PC-9 (cell line): Measurements from ENCODE around the gene VSX2. TPM values are rescaled to one million over a fixed set of nuclear protein-coding genes. Genes with fewer than 3 reads are reported as not detected.

Experiments
- BruUV-seq: library from RNA; stranded (reverse); fragments of 400-500 nt; replicated peaks from 2 replicates; lab custom pipeline; 2021; lab: Mats Ljungman, UMichigan
- CTCF ChIA-PET: fragments of 300-600 bp; sonication (Branson Sonifier 250); formaldehyde crosslinking; loops from one replicate; lab custom pipeline; 2022; ENCODE audit warnings: antibody characterized with exemption; lab: Charles Lee
- POLR2A ChIA-PET: fragments of 300-600 bp; sonication (Branson Sonifier 250); formaldehyde crosslinking; loops from one replicate; lab custom pipeline; 2022; ENCODE audit warnings: antibody characterized with exemption; ENCODE audit not compliant: unreplicated experiment; lab: Charles Lee
- DNase-seq, 2 experiments: peaks; one replicate each; pipeline versions ENCODE4 v3.0.0 to v3.0.0-alpha.2; 2015 to 2022; ENCODE audit warnings: mixed read lengths in 1 of 2
- H2AFZ ChIP-seq: fragments of 200-600 bp; sonication (generic); 2 replicates; pipeline ENCODE4 v1.8.1; 2017; ENCODE audit warnings: antibody characterized with exemption
- H3F3A ChIP-seq: fragments of 200-600 bp; sonication (generic); 2 replicates; pipeline ENCODE4 v1.8.1; 2017; ENCODE audit warnings: antibody characterized with exemption, mild to moderate bottlenecking, low read depth; ENCODE audit not compliant: insufficient read depth
- H3K27ac ChIP-seq: fragments of 200-600 bp; sonication (generic); 2 replicates; pipeline ENCODE4 v1.6.1; 2016; ENCODE audit warnings: mixed run types
- H3K27me3 ChIP-seq: fragments of 200-600 bp; sonication (generic); 2 replicates; pipeline ENCODE4 v1.6.1; 2016; ENCODE audit warnings: low read depth, mixed run types; ENCODE audit not compliant: insufficient read depth
- H3K36me3 ChIP-seq: fragments of 200-600 bp; sonication (generic); 2 replicates; pipeline ENCODE4 v1.6.1; 2016; ENCODE audit warnings: low read depth, mixed run types
- H3K4me1 ChIP-seq: fragments of 200-600 bp; sonication (generic); replicated peaks from 2 replicates; pipeline ENCODE4 v1.6.1; 2016; ENCODE audit warnings: mixed run types; ENCODE audit not compliant: insufficient read depth
- H3K4me2 ChIP-seq: fragments of 200-600 bp; sonication (generic); 2 replicates; pipeline ENCODE4 v1.6.1; 2017; ENCODE audit warnings: mixed run types
- H3K4me3 ChIP-seq: fragments of 200-600 bp; sonication (generic); 2 replicates; pipeline ENCODE4 v1.6.1; 2016; ENCODE audit warnings: mixed run types
- H3K79me2 ChIP-seq: fragments of 200-600 bp; sonication (generic); 2 replicates; pipeline ENCODE4 v1.6.1; 2017; ENCODE audit warnings: low read depth, mixed run types
- H3K9me2 ChIP-seq: fragments of 200-600 bp; sonication (generic); 2 replicates; pipeline ENCODE4 v1.8.1; 2017; ENCODE audit warnings: mild to moderate bottlenecking; ENCODE audit not compliant: insufficient read depth
- H3K9me3 ChIP-seq: fragments of 200-600 bp; sonication (generic); 2 replicates; pipeline ENCODE4 v1.8.1; 2016; ENCODE audit warnings: low read depth; ENCODE audit not compliant: insufficient read depth
- H4K20me1 ChIP-seq: fragments of 200-600 bp; sonication (generic); 2 replicates; pipeline ENCODE4 v1.8.1; 2017; ENCODE audit not compliant: insufficient read depth
- EZH2 ChIP-seq: fragments of 200-600 bp; sonication (generic); IDR thresholded peaks from 2 replicates; pipeline ENCODE4 v1.8.0; 2017; ENCODE audit warnings: antibody characterized with exemption, low read depth
- intact Hi-C: fragments of 100-400 bp; cut with micrococcal nuclease; formaldehyde crosslinking; loops from one replicate; pipeline ENCODE4 v1.10.0; 2022; ENCODE audit not compliant: unreplicated experiment
- total RNA-seq: library from RNA; stranded (reverse); gene quantifications from 2 replicates; pipeline ENCODE4 v1.2.3, GENCODE V29; 2021
- TF ChIP-seq, protein P1 (sequence below): fragments of 200-600 bp; sonication (generic); conservative IDR thresholded peaks from 2 replicates; pipeline ENCODE4 v1.6.1; 2017; ENCODE audit warnings: mixed run types, antibody characterized with exemption, mild to moderate bottlenecking, moderate library complexity

VSX2 gene
- total RNA-seq, 1 experiment from 2014 or later: not detected

GRCh38 chr14:74242780-74243042 is 3.5 kb downstream of the VSX2 start:
- no TSS peak for BruUV-seq
- intact Hi-C loops: no loop called here
- H3K4me1 ChIP-seq: no peaks in the 10 kb centered on the region
- CTCF ChIA-PET: interaction anchor here (0.7 kb wide), 1 partner anchor 37 kb away, joined by 3 read pairs; no protein-coding TSS in a partner anchor
- H3K36me3 ChIP-seq: no peaks in the 10 kb centered on the region
- H3K9me2 ChIP-seq: no peaks in the 10 kb centered on the region
- H3K27ac ChIP-seq: no peak overlapping the region
- no peak for DNase-seq
- H3K4me3 ChIP-seq: no peak overlapping the region
- no peaks in the 10 kb centered on the region for H4K20me1 ChIP-seq
- no peaks in the 10 kb centered on the region for H3F3A ChIP-seq
- H3K4me2 ChIP-seq: no peak overlapping the region
- TF ChIP-seq EZH2: no peak
- TF ChIP-seq, protein P1, sequence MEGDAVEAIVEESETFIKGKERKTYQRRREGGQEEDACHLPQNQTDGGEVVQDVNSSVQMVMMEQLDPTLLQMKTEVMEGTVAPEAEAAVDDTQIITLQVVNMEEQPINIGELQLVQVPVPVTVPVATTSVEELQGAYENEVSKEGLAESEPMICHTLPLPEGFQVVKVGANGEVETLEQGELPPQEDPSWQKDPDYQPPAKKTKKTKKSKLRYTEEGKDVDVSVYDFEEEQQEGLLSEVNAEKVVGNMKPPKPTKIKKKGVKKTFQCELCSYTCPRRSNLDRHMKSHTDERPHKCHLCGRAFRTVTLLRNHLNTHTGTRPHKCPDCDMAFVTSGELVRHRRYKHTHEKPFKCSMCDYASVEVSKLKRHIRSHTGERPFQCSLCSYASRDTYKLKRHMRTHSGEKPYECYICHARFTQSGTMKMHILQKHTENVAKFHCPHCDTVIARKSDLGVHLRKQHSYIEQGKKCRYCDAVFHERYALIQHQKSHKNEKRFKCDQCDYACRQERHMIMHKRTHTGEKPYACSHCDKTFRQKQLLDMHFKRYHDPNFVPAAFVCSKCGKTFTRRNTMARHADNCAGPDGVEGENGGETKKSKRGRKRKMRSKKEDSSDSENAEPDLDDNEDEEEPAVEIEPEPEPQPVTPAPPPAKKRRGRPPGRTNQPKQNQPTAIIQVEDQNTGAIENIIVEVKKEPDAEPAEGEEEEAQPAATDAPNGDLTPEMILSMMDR: no peak
- H2AFZ ChIP-seq: no peak overlapping the region
- peaks cover 72% of the 10 kb centered on the region for H3K27me3 ChIP-seq
- no peaks in the 10 kb centered on the region for H3K9me3 ChIP-seq
- POLR2A ChIA-PET: no interaction called here
- no peaks in the 10 kb centered on the region for H3K79me2 ChIP-seq

DNA sequence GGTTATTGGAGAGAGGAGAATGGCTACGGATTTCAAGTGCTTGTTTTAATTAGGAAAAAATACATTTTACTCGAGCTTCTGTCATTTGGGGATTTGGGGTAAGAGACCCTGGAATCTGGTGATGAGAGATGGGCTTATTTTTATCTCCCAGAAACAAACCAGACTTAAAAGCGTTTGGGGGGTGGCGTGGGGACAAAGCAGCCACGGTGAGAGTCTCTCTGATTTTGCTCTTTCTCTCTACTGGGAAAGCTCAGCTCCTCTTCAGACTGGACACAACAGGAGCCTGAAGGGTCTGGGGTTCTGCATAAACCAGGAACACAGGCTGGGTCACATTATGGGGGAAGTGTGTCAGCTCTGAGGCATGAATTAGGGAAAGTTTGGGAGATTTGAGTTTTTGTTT is 3.8 kb downstream of the VSX2 start:
- Histone ChIP-seq H3K9me2 (no peaks in the 10 kb centered on the region), H2AFZ (no peak overlapping the region), H3K79me2 (no peaks in the 10 kb centered on the region), H3K4me2 (no peak overlapping the region), H4K20me1 (no peaks in the 10 kb centered on the region), H3K27ac (no peak overlapping the region), H3K4me3 (no peak overlapping the region), H3K27me3 (peaks cover 68% of the 10 kb centered on the region), H3K4me1 (no peaks in the 10 kb centered on the region), H3K36me3 (no peaks in the 10 kb centered on the region), H3F3A (no peaks in the 10 kb centered on the region), H3K9me3 (no peaks in the 10 kb centered on the region)
- intact Hi-C loops: no loop called here
- BruUV-seq: no TSS peak
- POLR2A ChIA-PET: no interaction called here
- TF ChIP-seq, protein P1: no peak
- TF ChIP-seq EZH2: no peak
- CTCF ChIA-PET: no interaction called here
- no peak for DNase-seq

GRCh38 chr14:74244115-74244514 is 4.9 kb downstream of the VSX2 start:
- no peaks in the 10 kb centered on the region for H4K20me1 ChIP-seq
- H3K27ac ChIP-seq: no peak overlapping the region
- H3K4me3 ChIP-seq: no peak overlapping the region
- no peaks in the 10 kb centered on the region for H3K36me3 ChIP-seq
- H2AFZ ChIP-seq: no peak overlapping the region
- POLR2A ChIA-PET: no interaction called here
- H3K4me2 ChIP-seq: no peak overlapping the region
- no peaks in the 10 kb centered on the region for H3K79me2 ChIP-seq
- no TSS peak for BruUV-seq
- H3F3A ChIP-seq: no peaks in the 10 kb centered on the region
- CTCF ChIA-PET: no interaction called here
- TF ChIP-seq EZH2: no peak
- TF ChIP-seq, protein P1: no peak; the same call in 1 of the 2 replicates
- H3K4me1 ChIP-seq: no peaks in the 10 kb centered on the region
- intact Hi-C loops: no loop called here
- peaks cover 58% of the 10 kb centered on the region for H3K27me3 ChIP-seq
- H3K9me2 ChIP-seq: no peaks in the 10 kb centered on the region
- H3K9me3 ChIP-seq: no peaks in the 10 kb centered on the region
- DNase-seq: no peak
